Medulla oblongata (tissue), 1 donor: Measurements from ENCODE around the gene FAM9B.
"Not testable (repeated sequence)": the region's sequence is repeated elsewhere in the genome, so short reads cannot be mapped to it uniquely, and the experiment has no call there.

Experiments used
- DNase-seq: peaks from one replicate; pipeline ENCODE4 v3.0.0-alpha.2; 2015; ENCODE audit errors: extremely low spot score

The FAM9B gene

GRCh38 chrX:9033989-9034388 lies at the start of gene FAM9B:
FAM9B (minus strand) TSS chrX:9034127; CDS start chrX:9032986, 1,141 bp downstream.
- no peak for DNase-seq

- DNase-seq: no peak
Measured at GRCh38 chrX:9081271-9081670, 47.3 kb upstream of the FAM9B start.

- no peak for DNase-seq
Measured at GRCh38 chrX:9074326-9074725, 40.4 kb upstream of the FAM9B start.

GRCh38 chrX:9072281-9072680 lies 38.4 kb upstream of the FAM9B start:
- DNase-seq: no peak

- no peak for DNase-seq
Measured at GRCh38 chrX:9071031-9071650, 37.2 kb upstream of the FAM9B start.

GRCh38 chrX:9069573-9069972 lies 35.6 kb upstream of the FAM9B start:
- DNase-seq: no peak

- DNase-seq: no peak
Measured at GRCh38 chrX:9064694-9065093, 30.8 kb upstream of the FAM9B start.

- DNase-seq: no peak
Measured at GRCh38 chrX:9062641-9063040, 28.7 kb upstream of the FAM9B start.

GRCh38 chrX:9055354-9055753 lies 21.4 kb upstream of the FAM9B start:
- DNase-seq: peak; percentile 17

GRCh38 chrX:9052081-9052480 lies 18.2 kb upstream of the FAM9B start:
- DNase-seq: no peak

- DNase-seq: no peak
Measured at GRCh38 chrX:9050331-9050730, 16.4 kb upstream of the FAM9B start.

GRCh38 chrX:9048801-9049200 lies 14.9 kb upstream of the FAM9B start:
- no peak for DNase-seq

GRCh38 chrX:9038244-9038643 lies 4.3 kb upstream of the FAM9B start:
- DNase-seq: no peak

GRCh38 chrX:9037296-9037695 lies 3.4 kb upstream of the FAM9B start:
- no peak for DNase-seq

GRCh38 chrX:9033586-9033985 lies 341 bp downstream of the FAM9B start:
- no peak for DNase-seq

- no peak for DNase-seq
Measured at GRCh38 chrX:9033179-9033578, 748 bp downstream of the FAM9B start.

GRCh38 chrX:9023293-9023692 lies 10.6 kb downstream of the FAM9B start:
- no peak for DNase-seq

GRCh38 chrX:9019151-9019550 lies 14.8 kb downstream of the FAM9B start:
- DNase-seq: no peak

GRCh38 chrX:9018332-9018731 lies 15.6 kb downstream of the FAM9B start:
- not testable (repeated sequence) for DNase-seq

GRCh38 chrX:9003041-9003440 lies 30.9 kb downstream of the FAM9B start:
- DNase-seq: no peak

GRCh38 chrX:8988446-8988845 lies 45.5 kb downstream of the FAM9B start:
- no peak for DNase-seq

- DNase-seq: no peak
Measured at GRCh38 chrX:8987672-8988250, 46.2 kb downstream of the FAM9B start.

- DNase-seq: no peak
Measured at GRCh38 chrX:8984231-8984630, 49.7 kb downstream of the FAM9B start.

- no peak for DNase-seq
Measured at GRCh38 chrX:8981723-8982122, 52.2 kb downstream of the FAM9B start.
